Stimulated activated naive CD8-positive, alpha-beta T cell treated with anti-CD3 and anti-CD28 coated beads, Interleukin-15, Interleukin-2, amounts not matched to agents 100 U/mL and 50 U/mL, for 24 hours (primary cell): ENCODE data around the gene PAX5.
A peak's percentile ranks its signal among the peaks of the same experiment; 100 is the strongest.

ENCODE experiments used
- ATAC-seq: fragments of 150-1000 bp; cut with Tn5 transposase; one replicate; pipeline ENCODE4 v1.10.0; 2021
- DNase-seq: peaks from one replicate; pipeline ENCODE4 v3.0.0; 2021

The PAX5 gene

DNA sequence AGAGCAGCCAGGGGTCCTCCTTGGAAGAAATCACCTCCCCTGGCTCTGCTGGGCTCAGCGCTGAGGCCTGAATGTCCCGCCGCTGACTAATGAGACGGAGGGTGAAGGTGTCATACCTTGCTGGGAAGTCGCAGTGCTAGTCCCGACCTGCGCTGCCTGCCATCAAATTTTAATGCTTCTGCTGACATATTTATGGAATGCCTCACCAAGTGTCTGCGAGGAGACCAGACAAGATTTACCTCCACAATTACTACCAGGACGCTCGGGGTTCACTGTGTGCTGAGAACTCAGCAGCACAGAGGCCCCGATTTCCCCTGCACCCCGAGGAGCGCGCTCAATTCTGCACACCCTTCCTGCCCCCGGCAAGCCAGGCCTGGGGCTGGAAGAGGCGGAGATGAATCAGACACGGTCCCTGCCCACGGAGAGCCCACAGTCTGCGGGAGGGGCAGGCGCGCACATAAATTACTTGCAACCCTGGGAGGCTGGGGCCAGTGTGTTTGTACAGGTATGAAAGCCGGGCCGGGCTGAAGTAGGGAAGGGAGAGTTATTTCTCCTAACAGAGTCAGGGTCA, 175.2 kb downstream of the PAX5 start:
- no peak for ATAC-seq
- DNase-seq = no peak

DNA sequence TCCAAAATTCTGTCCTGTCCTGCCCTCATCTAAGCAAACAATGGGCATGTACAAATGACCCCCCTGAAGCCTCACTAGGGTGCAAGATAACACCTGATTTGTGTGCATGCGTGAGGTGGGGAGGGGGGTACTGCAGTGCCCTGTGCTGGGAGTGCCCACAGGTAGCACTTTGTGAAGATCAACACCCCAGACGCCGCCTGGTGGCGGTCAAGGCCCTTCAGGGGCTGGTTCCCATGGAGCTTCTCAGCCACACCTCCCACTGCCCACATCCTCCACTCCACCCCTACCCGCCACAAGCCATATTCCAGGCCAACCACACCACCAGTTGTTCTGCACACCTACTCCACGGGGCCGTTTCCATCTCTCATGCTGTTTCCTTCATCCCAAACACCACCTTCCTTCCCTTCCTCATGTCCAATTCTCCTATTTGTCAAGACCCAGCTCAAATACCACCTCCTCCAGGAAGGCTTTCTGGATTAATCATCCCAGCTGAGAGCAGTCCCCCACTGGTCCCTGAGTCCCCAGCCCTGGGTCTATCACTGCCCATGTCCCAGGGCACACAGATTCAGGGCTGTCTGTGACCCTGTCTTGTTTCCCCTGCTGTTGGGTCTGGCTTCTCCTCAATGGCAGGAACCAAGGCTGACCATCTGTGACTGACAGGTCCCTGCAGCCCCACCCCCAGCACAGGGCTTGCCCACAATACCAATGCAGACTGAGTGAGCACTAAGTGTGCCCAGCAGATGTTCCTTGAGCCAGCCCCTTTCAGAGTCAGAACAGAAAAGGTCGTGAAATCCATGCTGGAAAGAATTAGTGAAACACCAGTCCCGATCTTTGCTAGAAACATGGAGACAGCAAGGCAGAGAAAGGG, 178.4 kb downstream of the PAX5 start:
- peak; percentile 44 for DNase-seq
- ATAC-seq = peak; percentile 64

DNA sequence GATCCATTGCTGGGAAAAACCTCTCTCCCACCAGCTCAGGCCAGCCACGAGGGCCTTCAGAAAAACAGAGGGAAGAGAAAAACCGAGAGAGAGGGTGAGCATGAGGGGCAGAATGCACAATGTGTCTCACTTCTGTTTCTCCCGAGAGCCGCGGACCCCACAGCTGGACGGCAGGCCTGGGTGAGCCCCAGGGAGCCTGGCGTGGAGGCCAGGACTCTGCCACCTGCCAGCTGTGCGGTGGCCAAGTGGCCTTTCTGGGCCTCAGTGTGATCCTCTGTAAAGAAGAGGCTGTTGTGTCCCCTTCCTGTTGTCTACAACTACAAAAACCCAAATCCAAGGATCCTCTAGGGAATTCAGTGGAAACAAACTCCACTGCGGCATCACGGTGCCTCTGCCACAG, 179.3 kb downstream of the PAX5 start:
- ATAC-seq = peak; percentile 30

DNA sequence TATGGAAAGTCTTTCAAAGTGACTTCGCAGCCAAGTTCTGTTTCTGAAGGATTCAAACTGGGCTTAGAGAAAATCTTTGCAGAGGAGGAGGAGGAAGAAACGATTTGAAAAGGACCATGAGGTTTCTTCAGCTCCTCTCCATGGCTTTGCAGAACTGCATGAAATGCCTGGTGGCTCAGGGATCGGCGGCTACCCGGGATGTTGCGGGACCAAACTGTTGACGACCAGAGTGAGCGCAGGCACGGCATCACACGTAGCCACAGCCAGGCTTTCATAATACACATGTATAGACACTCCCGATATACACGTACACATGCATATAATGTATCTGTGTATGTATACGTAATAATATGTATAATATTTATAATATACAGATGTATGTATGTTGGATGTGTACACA, 180.0 kb downstream of the PAX5 start:
- DNase-seq (no peak), ATAC-seq (no peak)

More for the DNA sequence above, 179.3 kb downstream of the PAX5 start:
- DNase-seq = no peak

DNA sequence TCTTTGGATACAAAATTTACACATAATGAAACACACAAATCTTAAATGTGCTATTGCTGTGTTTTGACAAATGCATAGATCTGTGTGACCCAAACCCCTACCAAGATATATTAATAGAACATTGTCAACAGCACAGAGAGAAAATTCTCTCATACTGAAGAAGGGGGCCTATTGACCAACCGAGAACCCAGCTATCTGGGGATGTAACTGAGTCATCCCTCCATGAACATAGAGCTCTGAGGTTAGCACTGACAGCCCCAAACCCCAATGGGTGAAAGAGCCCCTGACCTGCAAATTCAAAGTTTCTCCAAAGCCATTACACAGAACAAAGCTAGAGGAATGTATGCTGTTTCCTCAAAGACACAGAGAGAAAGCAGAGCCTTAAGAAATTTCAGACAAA, 180.8 kb downstream of the PAX5 start:
- DNase-seq (no peak), ATAC-seq (no peak)

DNA sequence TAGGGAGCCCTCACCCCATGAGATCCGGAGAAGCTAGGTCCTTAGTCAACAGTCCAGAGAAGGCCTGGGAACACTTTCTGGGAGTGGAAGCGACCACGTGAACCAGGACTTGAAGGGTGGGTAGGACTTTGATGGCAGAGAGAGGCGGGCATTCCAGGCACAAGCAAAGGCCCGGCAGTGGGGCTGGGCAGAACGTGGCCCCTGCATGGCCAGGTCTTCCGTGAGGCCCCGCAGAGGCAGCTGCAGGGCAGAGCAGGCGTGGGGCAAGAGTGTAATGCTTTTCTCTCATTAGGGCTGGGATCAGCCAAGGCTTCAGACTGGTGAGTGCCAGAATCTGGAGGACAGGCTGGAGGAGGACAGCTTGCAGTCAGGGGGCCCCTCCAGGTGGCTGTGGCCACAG, 184.1 kb downstream of the PAX5 start:
- DNase-seq (no peak), ATAC-seq (no peak)

DNA sequence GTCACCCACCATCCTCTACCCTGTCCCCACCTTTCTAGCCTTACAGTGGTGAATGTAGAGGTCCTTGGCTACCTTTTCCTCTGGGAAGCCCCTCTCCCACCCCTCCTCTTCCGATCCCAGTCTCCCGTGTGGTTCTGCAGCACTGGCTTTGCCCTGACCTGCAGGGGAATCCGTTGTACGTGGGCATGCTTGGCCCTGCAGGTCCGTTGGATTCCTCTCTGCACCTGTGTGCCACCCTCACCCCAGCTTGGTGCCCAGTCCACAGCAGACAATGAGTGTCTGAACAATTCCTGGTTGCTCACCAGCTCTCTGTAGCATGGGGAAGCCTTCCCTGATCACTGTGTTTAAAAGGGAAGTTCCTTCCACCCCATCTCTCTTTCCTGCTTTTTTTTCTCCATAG, 185.1 kb downstream of the PAX5 start:
- ATAC-seq = no peak
- DNase-seq = no peak

DNA sequence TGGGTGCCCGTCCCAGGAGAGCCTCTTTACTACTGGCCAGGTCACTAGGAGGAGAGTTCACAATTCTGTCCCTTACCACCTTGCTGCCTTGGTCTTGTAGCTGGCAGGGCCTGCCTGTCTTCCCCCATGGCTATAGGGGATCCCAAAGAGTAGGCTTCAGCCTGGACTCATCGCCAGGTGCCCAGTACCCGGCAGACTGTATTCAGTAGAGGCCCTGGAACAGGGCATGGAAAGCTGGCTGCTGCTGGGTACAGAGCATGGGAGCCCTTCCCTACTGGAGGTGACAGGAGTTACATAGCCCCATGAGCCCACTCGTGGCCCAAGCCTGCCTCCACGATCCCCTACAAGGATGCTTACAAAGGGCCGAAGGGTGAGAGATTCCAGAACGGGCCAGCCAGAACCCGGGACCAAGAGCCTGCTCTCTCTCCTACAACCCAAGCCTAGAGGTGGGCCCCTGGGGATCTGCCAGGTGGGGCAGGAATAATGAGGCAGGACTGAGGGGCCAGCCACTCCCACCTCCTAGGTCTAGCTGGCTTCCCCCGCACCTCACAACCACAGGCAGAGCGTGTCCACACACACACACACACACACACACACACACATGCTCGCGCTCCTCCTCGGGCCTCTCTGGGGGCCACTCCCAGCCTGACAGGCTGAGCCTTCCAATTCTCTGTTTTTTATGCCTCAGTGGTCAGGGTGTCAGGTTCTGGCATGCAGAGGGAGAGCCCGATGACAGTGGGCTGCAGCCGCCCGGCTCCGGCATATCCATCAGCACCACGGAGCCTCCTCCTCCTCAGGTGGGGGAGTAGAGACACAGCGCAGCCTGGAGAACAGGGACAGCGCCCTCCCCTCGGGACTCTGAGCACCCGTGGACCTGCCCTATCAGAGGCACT, 186.0 kb downstream of the PAX5 start:
- DNase-seq = no peak
- ATAC-seq = no peak

DNA sequence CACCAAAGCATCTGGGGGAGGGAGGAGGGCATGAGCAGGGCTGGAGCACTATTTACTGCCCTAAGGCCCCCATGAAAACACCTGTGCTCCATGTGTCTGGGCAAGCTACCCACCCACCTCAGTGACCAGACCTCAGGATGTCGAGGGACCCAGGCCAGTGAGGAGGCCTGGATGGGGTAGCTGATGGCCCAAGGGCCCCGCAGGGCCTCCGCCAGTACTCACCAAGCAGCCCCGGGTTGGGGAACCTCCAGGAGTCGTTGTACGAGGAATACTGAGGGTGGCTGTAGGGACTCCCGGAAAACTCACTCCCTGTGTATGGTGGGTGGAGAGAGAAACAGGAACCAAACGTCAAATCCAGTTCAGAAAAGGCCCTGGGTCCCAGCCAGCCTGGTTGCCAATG, 187.4 kb downstream of the PAX5 start:
- DNase-seq (no peak), ATAC-seq (no peak)

DNA sequence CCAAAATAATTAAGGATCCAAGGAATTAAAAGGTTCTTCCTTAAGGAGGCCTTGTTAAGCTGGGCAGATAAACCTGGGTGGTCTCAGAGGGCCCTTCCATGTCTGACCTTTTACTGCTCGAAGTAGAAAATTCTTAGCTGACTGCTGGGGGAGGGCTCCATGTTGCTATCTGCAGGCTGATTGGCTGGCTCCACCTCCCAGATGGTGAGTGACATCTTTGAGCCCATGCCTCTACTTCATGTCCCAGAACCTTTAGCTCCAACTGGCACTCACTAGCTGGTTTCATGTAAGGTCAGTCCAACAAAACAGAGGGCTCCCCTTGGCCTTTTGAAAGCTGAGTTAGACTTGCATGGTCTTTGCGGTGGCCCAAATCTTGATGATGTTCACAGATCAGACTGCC, 188.2 kb downstream of the PAX5 start:
- DNase-seq = no peak
- no peak for ATAC-seq

DNA sequence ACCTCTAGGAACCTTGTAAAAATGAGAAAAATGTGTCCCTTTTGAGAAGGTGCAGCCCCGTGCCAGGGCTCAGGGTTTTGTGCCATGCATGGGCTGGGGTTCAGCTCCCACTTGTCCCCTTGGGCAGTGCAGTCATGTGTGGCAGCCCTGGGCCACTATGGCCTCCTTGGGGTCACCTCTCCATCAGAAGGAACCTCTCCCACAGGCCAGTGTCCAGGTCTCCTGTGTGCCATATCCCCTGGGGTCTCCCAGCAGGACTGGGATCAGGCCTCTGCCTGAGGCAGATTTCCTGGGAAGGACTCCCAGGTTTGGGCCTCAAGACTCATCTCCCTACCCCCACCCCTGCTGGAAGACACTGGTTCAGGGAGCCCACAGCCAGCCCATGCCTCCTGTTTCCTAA, 189.1 kb downstream of the PAX5 start:
- ATAC-seq = no peak
- no peak for DNase-seq

DNA sequence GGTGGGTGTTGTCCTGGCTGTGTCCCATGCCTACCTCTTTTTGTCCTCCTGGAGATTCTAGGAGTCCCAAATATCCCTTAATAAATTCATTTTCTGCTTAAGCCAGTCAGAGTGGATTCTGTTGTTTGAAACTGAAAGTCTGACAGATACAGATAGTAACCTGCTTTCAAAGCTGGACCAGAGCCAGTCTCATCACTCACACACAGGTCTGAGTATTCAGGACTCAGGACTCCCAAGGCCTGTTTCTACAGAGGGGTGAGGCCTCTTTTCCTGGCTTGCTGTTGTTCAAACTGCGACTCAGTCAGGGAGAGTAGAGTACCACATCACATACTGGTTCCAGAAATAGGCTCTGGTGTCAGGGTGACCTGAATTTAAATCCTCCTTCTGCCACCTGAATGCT, 190.1 kb downstream of the PAX5 start:
- DNase-seq (no peak), ATAC-seq (no peak)

DNA sequence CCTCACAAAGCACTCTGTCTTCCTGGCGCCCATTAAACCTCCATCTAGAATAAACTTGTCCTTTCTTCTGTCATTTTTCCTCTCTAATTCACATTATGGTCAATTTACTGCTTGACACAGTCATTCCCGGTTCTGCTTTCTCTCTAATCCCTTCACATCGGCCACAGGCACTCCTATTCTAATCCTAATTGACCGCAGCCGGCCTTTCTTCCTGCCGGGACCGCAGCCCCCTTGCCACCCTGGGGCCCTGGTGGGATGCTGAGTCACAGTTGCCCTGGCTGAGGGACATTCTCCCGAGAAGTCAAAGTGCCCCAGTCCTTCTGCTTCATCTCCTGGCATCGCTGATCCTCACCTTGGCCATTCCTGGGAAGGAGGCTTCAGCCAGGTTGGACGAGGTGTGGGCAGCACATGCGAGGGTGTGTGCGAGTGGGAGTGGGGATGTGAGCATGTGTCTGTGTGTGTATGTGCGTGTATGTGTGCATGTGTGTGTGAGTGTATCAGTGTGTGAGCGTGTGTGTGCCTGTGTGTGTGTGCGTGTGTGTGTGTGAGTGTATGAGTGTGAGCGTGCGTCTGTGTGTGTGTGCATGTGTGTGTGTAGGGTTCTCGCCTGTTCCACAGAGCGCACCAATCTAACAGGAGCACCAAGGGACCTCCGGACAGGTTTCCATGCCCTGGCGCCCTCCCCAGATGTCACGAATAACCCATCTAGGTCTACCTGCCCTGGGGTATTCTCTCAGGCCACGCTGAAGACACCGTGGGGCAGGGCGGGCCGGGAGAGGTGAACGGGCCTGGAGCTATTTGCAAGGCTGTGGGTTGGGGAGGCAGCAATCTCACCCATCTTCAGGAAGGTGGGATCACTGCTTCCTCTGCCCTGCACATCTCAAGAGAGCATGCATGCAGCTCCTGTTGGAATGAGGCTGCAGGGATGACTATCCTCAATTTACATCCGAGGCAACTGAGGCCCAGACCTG, 191.2 kb downstream of the PAX5 start:
- DNase-seq (no peak), ATAC-seq (no peak)

DNA sequence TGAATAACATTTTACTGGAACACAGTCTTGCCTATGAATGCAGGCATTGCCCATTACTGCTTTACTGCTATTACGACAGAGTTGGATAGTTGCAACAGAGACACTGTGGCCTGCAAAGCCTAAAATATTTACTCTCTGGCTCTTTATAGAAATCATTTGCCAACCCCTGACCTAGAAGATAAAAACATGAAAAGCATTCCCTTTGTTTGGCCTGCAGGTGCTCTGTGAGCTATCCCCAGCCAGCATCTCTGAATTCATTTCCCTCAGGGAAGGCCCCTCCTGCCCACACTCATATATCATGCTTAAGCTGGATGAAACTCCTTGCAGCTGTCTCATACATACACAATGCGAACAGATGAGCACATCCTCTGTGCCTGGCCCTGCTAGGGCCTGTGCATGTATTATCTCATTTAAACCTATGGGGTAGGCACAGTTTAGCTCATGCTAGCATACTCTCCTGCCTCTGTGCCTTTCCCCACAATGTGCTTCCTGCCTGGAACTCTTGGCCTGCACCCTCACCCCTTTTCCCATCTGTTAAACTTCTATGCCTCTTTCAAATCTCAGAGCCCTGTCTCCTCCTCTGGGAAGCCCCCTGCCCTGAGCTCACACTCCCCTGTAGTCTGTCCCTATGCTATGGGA, 193.1 kb downstream of the PAX5 start:
- no peak for ATAC-seq
- DNase-seq = no peak

DNA sequence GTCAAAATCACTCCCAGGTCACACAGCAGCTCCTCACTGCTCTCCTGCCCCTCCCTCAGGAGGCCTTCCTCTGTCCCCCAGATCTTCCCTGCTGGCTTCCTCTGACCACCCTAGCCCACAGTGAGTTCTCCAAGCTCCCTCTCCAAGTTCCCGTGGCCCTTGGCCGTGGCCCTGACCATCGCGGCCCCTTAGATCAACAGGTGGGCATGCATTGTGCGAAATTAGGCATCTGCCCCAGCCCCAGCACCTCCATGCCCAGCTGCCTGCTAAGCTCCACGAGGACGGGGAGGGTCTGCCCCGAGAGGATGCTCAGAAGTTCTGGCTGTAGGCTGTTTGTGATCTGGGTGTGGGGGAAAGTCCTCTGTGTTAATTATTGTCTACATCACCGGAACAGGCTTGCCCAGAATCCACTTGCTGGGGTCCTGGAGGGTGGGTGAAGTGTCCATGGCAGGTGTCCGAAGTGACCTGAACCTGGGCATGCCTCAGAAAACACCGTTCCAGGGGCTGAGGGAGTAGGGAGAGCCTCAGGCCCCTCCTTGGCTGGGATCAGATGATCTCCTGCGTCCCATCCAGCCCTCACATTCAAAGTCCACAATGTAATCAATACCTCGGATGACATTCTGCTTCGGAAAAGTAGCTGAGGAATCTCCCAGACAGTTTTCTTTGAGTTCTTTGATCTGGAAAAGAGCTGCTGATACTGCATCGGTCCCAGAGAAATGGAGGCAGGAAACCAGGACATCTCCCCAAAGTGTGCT, 194.8 kb downstream of the PAX5 start:
- ATAC-seq = no peak
- DNase-seq = no peak

DNA sequence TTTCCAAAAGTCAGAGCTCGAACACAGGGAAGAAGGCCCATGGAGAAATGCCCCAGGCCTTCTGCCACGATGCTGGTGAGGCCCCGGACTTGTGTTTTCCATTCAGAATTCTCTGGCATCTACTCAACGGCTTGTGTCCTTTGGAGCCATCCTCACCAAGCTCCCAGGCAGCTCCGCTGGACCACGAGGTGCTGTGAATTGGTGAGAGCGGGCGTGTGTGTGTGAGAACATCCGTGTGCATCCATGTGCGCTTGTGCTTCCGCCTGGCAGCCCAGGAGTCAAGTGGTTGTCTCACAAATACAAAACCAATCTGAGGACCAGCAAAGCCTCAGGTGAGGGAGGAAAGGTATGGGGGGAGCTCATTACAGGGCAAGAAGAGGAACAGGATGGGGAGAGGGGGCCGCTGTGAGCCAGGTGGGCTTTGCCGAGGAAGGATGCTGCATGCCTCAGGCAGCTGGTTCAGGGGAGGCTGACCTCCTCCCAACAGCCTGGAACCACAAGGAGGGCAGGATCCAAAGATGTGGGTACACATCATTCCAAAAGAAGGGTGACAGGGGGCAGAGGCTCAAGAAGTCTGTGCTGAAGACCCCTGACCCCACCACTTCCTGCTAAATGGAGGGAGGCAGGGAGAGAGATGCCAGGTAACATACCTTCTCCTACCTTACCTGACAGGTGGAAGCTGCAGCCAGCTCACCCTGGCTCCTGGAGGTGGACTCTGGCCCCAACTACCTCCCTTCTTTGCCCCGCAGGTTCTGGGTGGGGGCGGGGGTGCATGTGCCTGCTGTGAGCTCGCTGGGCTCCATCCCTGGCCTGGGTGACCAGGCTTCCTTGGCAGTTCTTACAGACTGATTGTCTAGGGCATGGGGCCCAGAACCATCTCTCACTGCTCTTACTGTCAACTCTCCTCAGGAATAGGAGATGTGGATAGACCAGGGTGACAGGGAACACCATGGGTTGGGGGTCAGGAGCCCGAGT, 196.3 kb downstream of the PAX5 start:
- ATAC-seq = no peak
- no peak for DNase-seq

DNA sequence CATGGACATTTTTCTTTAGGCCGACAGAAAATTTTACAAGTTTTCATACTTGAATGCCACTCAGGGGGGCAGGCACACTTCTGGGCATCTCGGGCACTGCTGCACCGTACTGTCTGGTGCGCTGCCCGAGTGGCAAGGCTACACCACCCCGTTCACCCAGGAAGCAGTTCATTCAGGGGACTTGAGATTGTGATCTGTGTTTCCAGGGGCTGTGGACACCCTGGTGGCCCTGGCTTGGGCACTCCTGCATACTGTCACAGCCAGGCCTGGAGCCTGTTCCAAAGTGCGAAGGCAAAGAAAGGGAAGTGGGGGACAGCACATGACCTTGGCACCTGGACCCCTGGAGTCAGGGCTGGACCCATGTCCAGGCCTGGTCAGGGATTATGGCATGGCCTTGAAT, 197.6 kb downstream of the PAX5 start:
- ATAC-seq (no peak), DNase-seq (no peak)

DNA sequence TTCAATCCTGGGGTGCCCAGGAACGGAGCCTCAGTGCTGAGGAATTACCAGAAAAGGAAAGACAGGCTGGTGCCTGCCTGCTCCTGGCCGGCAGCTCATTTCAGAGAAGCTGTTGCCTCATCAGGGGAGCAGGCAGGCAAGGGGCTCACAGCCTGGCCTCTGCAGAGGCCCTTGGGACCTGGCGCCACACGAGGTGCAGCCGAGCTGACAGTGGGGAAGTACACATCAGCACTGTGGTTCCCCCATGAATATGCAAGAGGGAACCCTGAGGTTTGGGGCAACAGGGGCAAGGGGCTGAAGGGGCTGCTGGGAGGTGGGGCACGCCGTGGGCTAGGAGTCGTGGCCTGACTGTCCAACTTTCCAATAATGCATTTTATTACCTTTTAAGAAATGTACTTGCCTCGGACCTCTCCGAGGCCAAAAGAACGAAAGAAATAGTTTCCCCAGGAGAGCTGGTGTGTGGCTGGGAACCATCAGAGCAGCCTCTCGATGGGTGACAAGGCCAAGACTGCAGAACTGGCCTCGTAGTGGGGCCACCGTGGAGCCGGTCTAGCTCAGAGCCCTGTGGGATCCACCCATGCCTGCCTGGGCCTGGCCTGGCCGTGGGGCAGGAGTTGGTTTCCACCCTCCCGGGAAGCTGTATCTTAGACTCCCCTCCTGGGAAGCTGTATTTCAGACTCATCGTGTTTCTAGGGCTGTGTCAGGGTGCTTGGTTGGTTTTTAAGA, 198.6 kb downstream of the PAX5 start:
- DNase-seq (no peak), ATAC-seq (no peak)

DNA sequence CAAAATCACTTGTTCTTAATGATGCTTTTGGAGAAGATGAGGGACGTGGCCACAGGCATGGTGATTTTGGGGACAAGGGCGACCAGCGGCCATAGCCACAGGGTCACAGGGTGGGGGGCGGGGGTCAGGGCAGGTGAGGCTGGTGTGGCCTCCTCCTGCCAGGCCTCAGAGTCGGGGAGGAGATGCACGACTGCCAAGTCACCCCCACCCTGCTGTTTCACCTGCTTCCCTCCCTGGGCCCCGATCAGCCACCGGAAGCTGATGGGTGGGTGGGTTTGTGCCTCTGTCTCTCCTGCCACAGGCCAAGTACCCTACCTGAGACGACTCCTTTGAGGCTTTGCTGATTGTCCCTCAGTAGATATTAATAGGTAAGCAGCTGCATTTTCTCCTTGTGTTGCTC, 199.3 kb downstream of the PAX5 start:
- ATAC-seq = no peak
- DNase-seq = no peak
